ENCODE data around the gene HINT1.

The HINT1 gene

GRCh38 chr5:131193106-131193505 is 28.1 kb upstream of the HINT1 start:
- Mint-ChIP-seq H3K27me3 (no peaks in the 10 kb centered on the region), H3K36me3 (peaks cover 14% of the 10 kb centered on the region), H3K27ac (no peak overlapping the region), H3K4me3 (no peak overlapping the region), H3K4me1 (peaks cover 14% of the 10 kb centered on the region), H3K9me3 (no peaks in the 10 kb centered on the region)

GRCh38 chr5:131186561-131187256 is 21.7 kb upstream of the HINT1 start:
- H3K4me1 Mint-ChIP-seq = no peaks in the 10 kb centered on the region

GRCh38 chr5:131185523-131186104 is 20.6 kb upstream of the HINT1 start:
- Mint-ChIP-seq H3K36me3 (peaks cover 20% of the 10 kb centered on the region), H3K9me3 (no peaks in the 10 kb centered on the region), H3K27ac (no peak overlapping the region), H3K4me1 (no peaks in the 10 kb centered on the region), H3K27me3 (no peaks in the 10 kb centered on the region), H3K4me3 (no peak overlapping the region)

More at GRCh38 chr5:131186561-131187256, 21.7 kb upstream of the HINT1 start:
- H3K4me3 Mint-ChIP-seq = no peak overlapping the region
- peaks cover 20% of the 10 kb centered on the region for H3K36me3 Mint-ChIP-seq
- no peaks in the 10 kb centered on the region for H3K9me3 Mint-ChIP-seq
- no peak overlapping the region for H3K27ac Mint-ChIP-seq
- H3K27me3 Mint-ChIP-seq = no peaks in the 10 kb centered on the region

GRCh38 chr5:131182839-131183238 is 17.8 kb upstream of the HINT1 start:
- H3K9me3 Mint-ChIP-seq = no peaks in the 10 kb centered on the region
- H3K4me1 Mint-ChIP-seq = peaks cover 5% of the 10 kb centered on the region
- H3K27ac Mint-ChIP-seq = no peak overlapping the region
- H3K4me3 Mint-ChIP-seq = no peak overlapping the region
- H3K36me3 Mint-ChIP-seq = peaks cover 12% of the 10 kb centered on the region
- H3K27me3 Mint-ChIP-seq = no peaks in the 10 kb centered on the region

GRCh38 chr5:131180407-131180806 is 15.4 kb upstream of the HINT1 start:
- Mint-ChIP-seq H3K4me1 (peaks cover 17% of the 10 kb centered on the region), H3K27ac (no peak overlapping the region), H3K9me3 (no peaks in the 10 kb centered on the region), H3K36me3 (peaks cover 15% of the 10 kb centered on the region), H3K27me3 (no peaks in the 10 kb centered on the region), H3K4me3 (no peak overlapping the region)

GRCh38 chr5:131171276-131171810 is 6.3 kb upstream of the HINT1 start:
- Mint-ChIP-seq H3K4me3 (peak overlapping the region; percentile 96), H3K9me3 (no peaks in the 10 kb centered on the region), H3K4me1 (peaks cover 61% of the 10 kb centered on the region), H3K27me3 (no peaks in the 10 kb centered on the region), H3K36me3 (peaks cover 2% of the 10 kb centered on the region), H3K27ac (peak overlapping the region; percentile 97)

GRCh38 chr5:131170540-131171275 is 5.7 kb upstream of the HINT1 start, which contains the start of gene LYRM7:
TSS of gene LYRM7 (plus strand) at chr5:131170944. CDS start at chr5:131171021, 77 bp downstream.
- Mint-ChIP-seq H3K9me3 (no peaks in the 10 kb centered on the region), H3K36me3 (no peaks in the 10 kb centered on the region), H3K27ac (peak within 1 kb of the TSS; percentile 97), H3K4me1 (peaks cover 61% of the 10 kb centered on the region), H3K27me3 (no peaks in the 10 kb centered on the region), H3K4me3 (peak within 1 kb of the TSS; percentile 96)

GRCh38 chr5:131169810-131170539 is 4.9 kb upstream of the HINT1 start:
- Mint-ChIP-seq H3K4me3 (peak overlapping the region; percentile 96), H3K27me3 (no peaks in the 10 kb centered on the region), H3K36me3 (no peaks in the 10 kb centered on the region), H3K27ac (peak overlapping the region; percentile 97), H3K4me1 (peaks cover 66% of the 10 kb centered on the region), H3K9me3 (no peaks in the 10 kb centered on the region)

GRCh38 chr5:131167615-131168014 is 2.6 kb upstream of the HINT1 start:
- H3K9me3 Mint-ChIP-seq = no peaks in the 10 kb centered on the region
- peaks cover 7% of the 10 kb centered on the region for H3K36me3 Mint-ChIP-seq
- H3K4me1 Mint-ChIP-seq = peaks cover 53% of the 10 kb centered on the region
- H3K4me3 Mint-ChIP-seq = no peak overlapping the region
- H3K27ac Mint-ChIP-seq = no peak overlapping the region
- H3K27me3 Mint-ChIP-seq = no peaks in the 10 kb centered on the region

GRCh38 chr5:131164191-131165118 is 601 bp downstream of the HINT1 start:
- Mint-ChIP-seq H3K4me1 (peaks cover 49% of the 10 kb centered on the region), H3K36me3 (peaks cover 17% of the 10 kb centered on the region), H3K27me3 (no peaks in the 10 kb centered on the region), H3K9me3 (no peaks in the 10 kb centered on the region), H3K4me3 (peak overlapping the region; percentile 98), H3K27ac (peak overlapping the region; percentile 98)

GRCh38 chr5:131163276-131164119 is 1.6 kb downstream of the HINT1 start:
- H3K9me3 Mint-ChIP-seq = no peaks in the 10 kb centered on the region
- H3K36me3 Mint-ChIP-seq = peaks cover 27% of the 10 kb centered on the region
- H3K27ac Mint-ChIP-seq = peak overlapping the region; percentile 98
- peaks cover 54% of the 10 kb centered on the region for H3K4me1 Mint-ChIP-seq
- H3K4me3 Mint-ChIP-seq = peak overlapping the region; percentile 98
- H3K27me3 Mint-ChIP-seq = no peaks in the 10 kb centered on the region

- H3K4me1 Mint-ChIP-seq = peaks cover 54% of the 10 kb centered on the region
- peaks cover 37% of the 10 kb centered on the region for H3K36me3 Mint-ChIP-seq
- H3K4me3 Mint-ChIP-seq = peak overlapping the region; percentile 3
- H3K27me3 Mint-ChIP-seq = no peaks in the 10 kb centered on the region
- H3K9me3 Mint-ChIP-seq = no peaks in the 10 kb centered on the region
- H3K27ac Mint-ChIP-seq = peak overlapping the region; percentile 30
These were observed 4.9 kb downstream of the HINT1 start for GRCh38 chr5:131160134-131160533.

- Mint-ChIP-seq H3K9me3 (no peaks in the 10 kb centered on the region), H3K27me3 (no peaks in the 10 kb centered on the region), H3K4me3 (no peak overlapping the region), H3K4me1 (peaks cover 40% of the 10 kb centered on the region), H3K27ac (no peak overlapping the region), H3K36me3 (peaks cover 25% of the 10 kb centered on the region)
These were observed 8.1 kb downstream of the HINT1 start for GRCh38 chr5:131156957-131157356.

- Mint-ChIP-seq H3K36me3 (peaks cover 24% of the 10 kb centered on the region), H3K27me3 (no peaks in the 10 kb centered on the region), H3K4me3 (no peak overlapping the region), H3K27ac (peak overlapping the region; percentile 23), H3K4me1 (peaks cover 34% of the 10 kb centered on the region), H3K9me3 (no peaks in the 10 kb centered on the region)
These were observed 8.7 kb downstream of the HINT1 start for GRCh38 chr5:131156385-131156784.
